GM12878 (cell line): ENCODE data around the gene CKS2. TPM values are rescaled to one million over a fixed set of nuclear protein-coding genes. Genes with fewer than 3 reads are reported as not detected.

Experiments used
- ATAC-seq: fragments of 200-7000 bp; cut with Tn5 transposase; 3 replicates; pipeline ENCODE4 v1.9.1; 2020; ENCODE audit warnings: mild to moderate bottlenecking, moderate library complexity
- BruUV-seq: library from RNA; stranded (reverse); fragments of 400-500 nt; replicated peaks from 2 replicates; lab custom pipeline; 2021; lab: Mats Ljungman, UMichigan
- CTCF ChIA-PET: fragments of 300-600 bp; sonication (Branson Sonifier 250); formaldehyde crosslinking; extraction: SDS; loops from one replicate; lab custom pipeline; 2021; ENCODE audit warnings: inconsistent platforms; lab: Yijun Ruan, JAX
- POLR2A ChIA-PET: fragments of 350-600 bp; formaldehyde crosslinking; extraction: SDS; loops from one replicate; lab custom pipeline; 2021; ENCODE audit warnings: inconsistent platforms; lab: Charles Lee
- RAD21 ChIA-PET: fragments of 300-600 bp; sonication (Branson Sonifier 250); formaldehyde crosslinking; loops from one replicate; lab custom pipeline; 2023; ENCODE audit warnings: antibody characterized with exemption; ENCODE audit not compliant: unreplicated experiment; lab: Charles Lee
- SMC1A ChIA-PET: fragments of 300-600 bp; sonication (Branson Sonifier 250); formaldehyde crosslinking; loops from one replicate; lab custom pipeline; 2023; ENCODE audit not compliant: unreplicated experiment, uncharacterized antibody; lab: Charles Lee
- DNase-seq: peaks from one replicate; pipeline ENCODE4 v3.0.0-alpha.2; 2011; ENCODE audit warnings: low read depth, low spot score
- FAIRE-seq: peaks from 3 replicates; lab custom pipeline; 2011; peaks lifted over from hg19 to GRCh38; lab: Jason Lieb, UNC
- H2AFZ ChIP-seq: 2 replicates; pipeline ENCODE4 v1.6.0; 2011; ENCODE audit warnings: low read depth, low read length, control low read depth; ENCODE audit not compliant: control insufficient read depth
- H3K27ac ChIP-seq: 2 replicates; pipeline ENCODE4 v1.5.1; 2011; ENCODE audit warnings: control low read depth; ENCODE audit not compliant: control insufficient read depth, insufficient read depth
- H3K27me3 ChIP-seq, 2 experiments: replicated peaks in 1 of 2; 2 replicates each; pipeline versions ENCODE4 v1.6.0 to v1.6.1; 2011; ENCODE audit warnings: low read length in 1 of 2; ENCODE audit not compliant: control insufficient read depth in 2 of 2, insufficient read depth in 2 of 2
- H3K36me3 ChIP-seq, 2 experiments: 2 replicates each; pipeline ENCODE4 v1.5.1; 2011; ENCODE audit warnings: low read length in 1 of 2; ENCODE audit not compliant: control insufficient read depth in 2 of 2, insufficient read depth in 2 of 2
- H3K4me1 ChIP-seq: 2 replicates; pipeline ENCODE4 v1.6.1; 2011; ENCODE audit warnings: mild to moderate bottlenecking, low read length, moderate library complexity, mixed read lengths; ENCODE audit not compliant: control insufficient read depth, insufficient read depth
- H3K4me2 ChIP-seq: 2 replicates; pipeline ENCODE4 v1.6.0; 2011; ENCODE audit warnings: control low read depth; ENCODE audit not compliant: control insufficient read depth, insufficient read depth
- H3K4me3 ChIP-seq: fragments of 200-600 bp; sonication (generic); 2 replicates; pipeline ENCODE4 v1.5.1; 2016
- H3K79me2 ChIP-seq: 2 replicates; pipeline ENCODE4 v1.6.0; 2011; ENCODE audit warnings: low read length; ENCODE audit not compliant: control insufficient read depth, insufficient read depth
- H3K9ac ChIP-seq: 2 replicates; pipeline ENCODE4 v1.8.0; 2011; ENCODE audit warnings: low read length, control low read depth, mixed read lengths; ENCODE audit not compliant: control insufficient read depth, insufficient read depth
- H3K9me3 ChIP-seq: replicated peaks from 3 replicates; pipeline ENCODE4 v1.5.1; 2011; ENCODE audit warnings: mild to moderate bottlenecking, low read length; ENCODE audit not compliant: control insufficient read depth, insufficient read depth
- H4K20me1 ChIP-seq: 2 replicates; pipeline ENCODE4 v1.6.0; 2011; ENCODE audit not compliant: control insufficient read depth, insufficient read depth
- E2F8 ChIP-seq: fragments of 450-650 bp; IDR thresholded peaks from 2 replicates; pipeline ENCODE4 v1.6.1; 2018; ENCODE audit warnings: mild to moderate bottlenecking, low read depth, moderate library complexity; ENCODE audit not compliant: partially characterized antibody
- NKRF ChIP-seq: fragments of 450-650 bp; conservative IDR thresholded peaks from 2 replicates; pipeline ENCODE4 v1.6.1; 2017; ENCODE audit warnings: mild to moderate bottlenecking, moderate library complexity
- POLR2A ChIP-seq: IDR thresholded peaks from 2 replicates; pipeline ENCODE4 v1.6.1; 2011; ENCODE audit warnings: low read depth, mild to moderate bottlenecking, low read length
- RB1 ChIP-seq: fragments of 450-650 bp; formaldehyde crosslinking; IDR thresholded peaks from 2 replicates; pipeline ENCODE4 v1.6.1; 2017; ENCODE audit warnings: mild to moderate bottlenecking, borderline replicate concordance
- RUNX3 ChIP-seq: IDR thresholded peaks from 2 replicates; pipeline ENCODE4 v1.6.1; 2012; ENCODE audit warnings: low read length, inconsistent platforms
- WGBS: methylation state at CpG from one replicate; pipeline ENCODE4 v1.1.6; 2016; ENCODE audit warnings: low lambda C conversion rate; ENCODE audit not compliant: insufficient replicate concordance, insufficient coverage; ENCODE audit errors: missing lambda C conversion rate; 5-methylcytosine and 5-hydroxymethylcytosine counted together
- in situ Hi-C: fragments of 300-500 bp; cut with MboI; formaldehyde crosslinking; loops from 9 replicates; pipeline ENCODE4 v1.14.3; 2018; ENCODE audit warnings: mixed read lengths
- intact Hi-C: fragments of 100-400 bp; cut with micrococcal nuclease; formaldehyde crosslinking; loops from one replicate; pipeline ENCODE4 v1.14.2; 2022; ENCODE audit not compliant: unreplicated experiment
- polyA plus RNA-seq, 11 experiments: library from polyadenylated mRNA; depleted of rRNA in 4 of 11; unstranded in 6 of 11; stranded (reverse) in 5 of 11; fragments of >200 nt; fragmentation: Nextera tagmentation in 4 of 11; fragmentation: Illumina TruSeq in 1 of 11; extraction: Ambion mirVana in 4 of 11; extraction: Trizol in 1 of 11; gene quantifications; 1 replicate in 1 of 11; 2 replicates in 10 of 11; pipeline versions ENCODE4 v1.2.1 to v1.2.3, GENCODE V29; 2011 to 2016; ENCODE audit warnings: inconsistent platforms in 2 of 11, missing spikeins in 2 of 11, low read depth in 1 of 11
- total RNA-seq, 4 experiments: library from RNA; depleted of rRNA in 3 of 4; stranded (reverse); fragments of >200 nt in 3 of 4; fragmentation: Illumina TruSeq in 1 of 4; extraction: Trizol in 1 of 4; gene quantifications; 2 replicates each; pipeline versions ENCODE4 v1.2.1 to v1.2.3, GENCODE V29; 2013 to 2021

Gene CKS2
- total and polyA plus RNA-seq, 10 of the 15 experiments (the other 5 are each of a cell fraction or from before 2014, with no cell fraction given) = 172 to 1,251 (median 503) TPM

GRCh38 chr9:89311346-89312221, 589 bp downstream of the CKS2 start:
- no TSS peak for BruUV-seq
- H3K27me3 ChIP-seq = no peaks in the 10 kb centered on the region
- H3K79me2 ChIP-seq = peaks cover 70% of the 10 kb centered on the region
- ATAC-seq = peak; percentile 4
- no peak for FAIRE-seq
- ChIA-PET POLR2A (interaction anchor here (0.9 to 1.2 kb wide), 2 partner anchors 185 to 220 kb away, joined by 3 read pairs; no protein-coding TSS in a partner anchor), RAD21 (interaction anchor here (0.7 kb wide), 1 partner anchor 28 kb away, joined by 3 read pairs; no protein-coding TSS in a partner anchor), SMC1A (interaction anchor here (0.6 to 1.4 kb wide), 5 partner anchors 9 to 237 kb away, joined by 3 to 4 read pairs (median 4); no protein-coding TSS in a partner anchor), CTCF (interaction anchor here (1.0 to 1.9 kb wide), 2 partner anchors 14 to 237 kb away, joined by 3 to 7 read pairs; no protein-coding TSS in a partner anchor)
- peak overlapping the region; percentile 61 for H2AFZ ChIP-seq
- 1% methylated on average over 47 of the region's 54 CpGs for WGBS
- H4K20me1 ChIP-seq = peaks cover 4% of the 10 kb centered on the region; the same call in 1 of the 2 replicates
- H3K27ac ChIP-seq = peak overlapping the region; percentile 91
- in situ Hi-C loops = loop anchor here (25.0 kb wide), 1 partner anchor 1749 kb away; no protein-coding TSS in a partner anchor
- no peak for DNase-seq
- H3K4me2 ChIP-seq = peak overlapping the region; percentile 89
- no peaks in the 10 kb centered on the region for H3K9me3 ChIP-seq
- TF ChIP-seq RB1 (no peak), RUNX3 (peak; percentile 36; the same call in 1 of the 2 replicates), E2F8 (no peak), POLR2A (peak; percentile 69), NKRF (0 out of 2 replicates have a peak, but pooled peaks have one; percentile 15)
- intact Hi-C loops = loop anchor here (10.0 kb wide), 1 partner anchor 183 kb away; the partner anchor contains the start of gene SEMA4D
- peak overlapping the region; percentile 75 for H3K4me3 ChIP-seq
- peaks cover 0 to 9% of the 10 kb centered on the region in 2 experiments; a peak in 1 of 4 replicates for H3K36me3 ChIP-seq
- peak overlapping the region; percentile 98 for H3K9ac ChIP-seq
- H3K4me1 ChIP-seq = no peaks in the 10 kb centered on the region
